OCI-LY3 (cell line): ENCODE data around the gene HYI.

Source experiments
- H2AFZ ChIP-seq: fragments of 200-600, 300-600 bp; shearing (Covaris generic); 2 replicates; pipeline ENCODE4 v1.6.0; 2014; ENCODE audit warnings: antibody characterized with exemption, low read depth, low read length
- H3K27ac ChIP-seq: fragments of 200-600, 300-600 bp; sonication (generic); 2 replicates; pipeline ENCODE4 v1.5.1; 2014; ENCODE audit warnings: mild to moderate bottlenecking, low read length, moderate library complexity, mixed read lengths
- H3K27me3 ChIP-seq: fragments of 200-600, 300-600 bp; sonication (generic); 2 replicates; pipeline ENCODE4 v1.6.1; 2014; ENCODE audit warnings: low read depth, low read length, mixed read lengths
- H3K36me3 ChIP-seq: fragments of 200-600, 300-600 bp; sonication (generic); replicated peaks from 2 replicates; pipeline ENCODE3; 2014; ENCODE audit warnings: low read depth, low read length, mixed read lengths
- H3K4me1 ChIP-seq: fragments of 300-600, 200-600 bp; sonication (generic); 2 replicates; pipeline ENCODE4 v1.6.1; 2014; ENCODE audit warnings: low read length, mixed read lengths
- H3K4me2 ChIP-seq: fragments of 200-600, 300-600 bp; sonication (generic); 2 replicates; pipeline ENCODE4 v1.6.1; 2014; ENCODE audit warnings: low read length, mixed read lengths
- H3K4me3 ChIP-seq: fragments of 300-600, 200-600 bp; sonication (generic); 2 replicates; pipeline ENCODE4 v1.5.1; 2014; ENCODE audit warnings: antibody characterized with exemption, mild to moderate bottlenecking, low read length, moderate library complexity
- H3K79me2 ChIP-seq: fragments of 300-600, 200-600 bp; shearing (Covaris generic); 2 replicates; pipeline ENCODE4 v1.6.1; 2014; ENCODE audit warnings: mild to moderate bottlenecking, low read length, mixed read lengths
- H3K9ac ChIP-seq: fragments of 300-600, 200-600 bp; shearing (Covaris generic); 2 replicates; pipeline ENCODE4 v1.6.0; 2014; ENCODE audit warnings: mild to moderate bottlenecking, low read length, moderate library complexity
- H3K9me3 ChIP-seq: fragments of 200-600, 300-600 bp; shearing (Covaris generic); 2 replicates; pipeline ENCODE4 v1.6.1; 2014; ENCODE audit warnings: low read length, mixed read lengths; ENCODE audit not compliant: insufficient read depth
- H4K20me1 ChIP-seq: fragments of 200-600, 300-600 bp; sonication (generic); 2 replicates; pipeline ENCODE4 v1.6.1; 2016; ENCODE audit warnings: low read length, mixed read lengths; ENCODE audit not compliant: insufficient read depth
- EZH2phosphoT487 ChIP-seq: fragments of 200-600 bp; shearing (Covaris generic); IDR thresholded peaks from 2 replicates; pipeline ENCODE4 v1.6.1; 2018; ENCODE audit warnings: antibody characterized with exemption, mixed run types, low read depth
- TF ChIP-seq, protein P1 (sequence below): fragments of 200-600, 300-600 bp; sonication (generic); IDR thresholded peaks from 2 replicates; pipeline ENCODE4 v1.5.1; 2014; ENCODE audit warnings: antibody characterized with exemption, low read length, low read depth

The HYI gene

DNA sequence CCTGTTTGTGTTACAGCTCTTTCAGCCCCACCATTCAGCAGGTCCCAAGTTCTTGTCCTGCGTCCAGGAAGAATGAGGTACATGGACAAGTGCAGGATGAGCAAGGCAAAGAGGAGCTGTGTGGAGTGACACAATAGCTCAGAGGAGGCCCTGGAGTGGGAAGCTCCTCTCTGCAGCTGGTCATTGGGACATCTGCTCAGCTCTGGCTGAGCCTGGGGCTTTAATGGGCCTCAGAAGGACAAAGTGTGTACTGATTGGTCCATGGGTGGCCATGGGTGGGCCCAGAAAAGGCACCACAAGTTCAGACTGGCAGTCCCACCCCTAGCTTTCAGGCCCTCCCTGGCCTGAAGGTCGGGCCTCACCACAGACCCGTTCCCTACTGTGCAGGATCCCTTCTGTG, 14.7 kb upstream of the HYI start:
- Histone ChIP-seq H3K36me3 (no peaks in the 10 kb centered on the region), H2AFZ (no peak overlapping the region), H3K4me3 (no peak overlapping the region), H3K9ac (no peak overlapping the region), H3K27ac (no peak overlapping the region), H3K4me1 (no peaks in the 10 kb centered on the region), H3K9me3 (no peaks in the 10 kb centered on the region), H3K27me3 (no peaks in the 10 kb centered on the region), H3K79me2 (no peaks in the 10 kb centered on the region), H3K4me2 (no peak overlapping the region), H4K20me1 (no peaks in the 10 kb centered on the region)
- TF ChIP-seq, protein P1, sequence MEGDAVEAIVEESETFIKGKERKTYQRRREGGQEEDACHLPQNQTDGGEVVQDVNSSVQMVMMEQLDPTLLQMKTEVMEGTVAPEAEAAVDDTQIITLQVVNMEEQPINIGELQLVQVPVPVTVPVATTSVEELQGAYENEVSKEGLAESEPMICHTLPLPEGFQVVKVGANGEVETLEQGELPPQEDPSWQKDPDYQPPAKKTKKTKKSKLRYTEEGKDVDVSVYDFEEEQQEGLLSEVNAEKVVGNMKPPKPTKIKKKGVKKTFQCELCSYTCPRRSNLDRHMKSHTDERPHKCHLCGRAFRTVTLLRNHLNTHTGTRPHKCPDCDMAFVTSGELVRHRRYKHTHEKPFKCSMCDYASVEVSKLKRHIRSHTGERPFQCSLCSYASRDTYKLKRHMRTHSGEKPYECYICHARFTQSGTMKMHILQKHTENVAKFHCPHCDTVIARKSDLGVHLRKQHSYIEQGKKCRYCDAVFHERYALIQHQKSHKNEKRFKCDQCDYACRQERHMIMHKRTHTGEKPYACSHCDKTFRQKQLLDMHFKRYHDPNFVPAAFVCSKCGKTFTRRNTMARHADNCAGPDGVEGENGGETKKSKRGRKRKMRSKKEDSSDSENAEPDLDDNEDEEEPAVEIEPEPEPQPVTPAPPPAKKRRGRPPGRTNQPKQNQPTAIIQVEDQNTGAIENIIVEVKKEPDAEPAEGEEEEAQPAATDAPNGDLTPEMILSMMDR, result no peak
- no peak for TF ChIP-seq EZH2phosphoT487

DNA sequence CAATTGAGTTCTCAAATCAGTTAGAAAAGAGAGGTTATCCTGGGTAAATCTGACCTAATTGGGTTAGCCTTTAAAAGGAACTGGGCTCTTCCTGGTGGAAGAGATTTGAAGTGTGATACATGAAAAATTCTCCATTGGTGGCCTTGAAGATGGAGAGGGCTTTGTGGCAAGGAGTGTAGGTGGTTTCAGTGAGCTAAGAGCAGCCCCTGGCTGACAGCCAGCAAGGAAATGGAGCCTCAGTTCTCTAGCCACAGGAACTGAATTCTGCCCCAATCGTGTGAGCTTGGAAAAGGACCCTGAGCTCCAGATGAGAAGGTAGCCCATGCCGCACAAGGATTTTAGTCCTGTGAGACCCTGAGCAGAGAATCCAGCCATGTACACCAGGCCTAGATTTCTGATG, 12.7 kb upstream of the HYI start:
- Histone ChIP-seq H3K4me2 (no peak overlapping the region), H3K79me2 (no peaks in the 10 kb centered on the region), H3K4me3 (no peak overlapping the region), H3K27me3 (no peaks in the 10 kb centered on the region), H3K36me3 (no peaks in the 10 kb centered on the region), H3K9me3 (no peaks in the 10 kb centered on the region), H2AFZ (no peak overlapping the region), H3K27ac (no peak overlapping the region), H3K9ac (no peak overlapping the region), H3K4me1 (no peaks in the 10 kb centered on the region), H4K20me1 (no peaks in the 10 kb centered on the region)
- TF ChIP-seq EZH2phosphoT487, result no peak
- TF ChIP-seq, protein P1, result no peak

DNA sequence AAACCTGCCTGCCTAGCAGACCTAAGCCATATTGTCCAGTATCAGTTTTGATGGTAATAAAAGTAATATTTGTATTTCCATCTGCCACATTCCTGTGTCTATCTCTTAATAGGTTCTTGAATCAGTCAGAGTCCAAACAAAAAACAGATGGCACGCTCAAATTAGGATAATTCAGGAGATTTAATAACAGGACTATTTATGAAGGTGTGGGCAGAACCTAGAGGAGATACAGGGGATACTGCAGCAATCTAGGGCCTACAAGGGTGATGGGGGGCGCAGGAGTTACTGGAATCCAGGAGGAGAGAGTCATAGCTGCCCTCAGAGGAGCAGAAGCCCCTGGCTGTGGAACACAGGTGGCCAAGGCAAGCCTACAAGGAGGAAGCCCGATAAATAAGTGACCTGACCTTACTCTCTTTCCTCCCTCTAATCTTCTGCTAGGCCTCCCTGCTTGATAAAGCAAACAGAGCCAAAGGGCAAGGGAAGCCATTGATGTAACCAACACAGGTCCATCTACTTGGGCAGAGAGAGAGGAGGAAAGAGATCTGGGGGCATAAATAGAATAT, 11.9 kb upstream of the HYI start:
- no peak overlapping the region for H3K4me2 ChIP-seq
- H4K20me1 ChIP-seq, result no peaks in the 10 kb centered on the region
- no peaks in the 10 kb centered on the region for H3K4me1 ChIP-seq
- TF ChIP-seq, protein P1, result no peak
- TF ChIP-seq EZH2phosphoT487, result no peak
- no peaks in the 10 kb centered on the region for H3K27me3 ChIP-seq
- H2AFZ ChIP-seq, result no peak overlapping the region
- no peaks in the 10 kb centered on the region for H3K36me3 ChIP-seq
- H3K79me2 ChIP-seq, result no peaks in the 10 kb centered on the region
- no peak overlapping the region for H3K4me3 ChIP-seq
- H3K9me3 ChIP-seq, result no peaks in the 10 kb centered on the region
- no peak overlapping the region for H3K27ac ChIP-seq
- no peak overlapping the region for H3K9ac ChIP-seq

DNA sequence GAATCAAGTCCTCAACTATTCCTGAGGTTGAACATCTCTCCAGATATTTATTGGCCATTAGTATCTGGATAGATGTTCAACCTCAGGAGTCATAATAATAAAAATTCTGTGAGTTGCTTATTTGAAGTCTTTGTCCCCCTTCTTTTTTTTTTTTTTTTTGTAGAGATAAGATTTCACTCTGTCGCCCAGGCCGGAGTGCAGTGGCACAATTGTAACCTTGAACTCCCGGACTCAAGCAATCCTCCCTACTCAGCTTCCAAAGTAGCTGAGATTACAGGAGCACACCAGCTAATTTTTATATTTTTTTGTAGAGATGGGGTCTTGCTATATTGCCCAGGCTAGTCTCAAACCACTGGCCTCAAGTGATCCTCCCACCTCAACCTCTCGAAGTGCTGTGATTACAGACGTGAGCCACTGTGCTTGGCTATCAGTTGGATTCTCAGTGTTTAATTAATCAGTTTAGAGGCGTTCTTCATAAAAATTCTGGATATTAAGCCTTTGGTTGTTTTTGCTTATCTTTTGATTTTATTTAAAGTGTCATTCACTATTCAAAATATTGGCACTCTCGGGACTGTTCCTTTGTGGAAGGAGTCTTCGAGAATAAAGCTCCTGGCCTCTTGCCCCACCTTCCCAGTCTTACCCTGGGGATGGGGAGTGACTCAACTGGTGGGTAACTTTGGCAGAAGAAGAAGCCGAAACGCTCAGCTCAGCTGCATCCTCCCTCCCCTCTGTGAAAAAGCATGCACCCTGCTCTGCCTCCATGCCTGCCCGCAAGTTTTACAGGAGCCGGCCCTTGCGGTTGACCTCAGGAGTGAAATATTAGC, 11.2 kb upstream of the HYI start:
- H2AFZ ChIP-seq, result no peak overlapping the region
- no peaks in the 10 kb centered on the region for H4K20me1 ChIP-seq
- H3K9ac ChIP-seq, result no peak overlapping the region
- H3K4me3 ChIP-seq, result no peak overlapping the region
- TF ChIP-seq, protein P1, result no peak
- TF ChIP-seq EZH2phosphoT487, result no peak
- no peaks in the 10 kb centered on the region for H3K79me2 ChIP-seq
- H3K4me1 ChIP-seq, result no peaks in the 10 kb centered on the region
- H3K4me2 ChIP-seq, result no peak overlapping the region
- no peaks in the 10 kb centered on the region for H3K9me3 ChIP-seq
- no peaks in the 10 kb centered on the region for H3K36me3 ChIP-seq
- no peak overlapping the region for H3K27ac ChIP-seq
- H3K27me3 ChIP-seq, result no peaks in the 10 kb centered on the region
